Measurements from ENCODE around the gene EPRS1. TPM values are rescaled to one million over a fixed set of nuclear protein-coding genes. Genes with fewer than 3 reads are reported as not detected.

EPRS1 gene
- total and polyA plus RNA-seq, 2 of the 4 experiments (the other 2 are of a cell fraction): 48.0 to 159 TPM

- Histone ChIP-seq H3K18ac (ENCODE audit: low read depth, low read length) (no peak overlapping the region), H3K79me1 (ENCODE audit: low read depth in 1 of 2, low read length in 2 of 2) (peaks cover 6 to 32% of the 10 kb centered on the region in 2 experiments; a peak in 3 of 4 replicates), H4K20me1 (ENCODE audit: insufficient read depth, low read length) (peaks cover 21% of the 10 kb centered on the region), H3K9me3 (ENCODE audit: control insufficient read depth, insufficient read depth, low read length) (no peaks in the 10 kb centered on the region), H4K91ac (ENCODE audit: insufficient read depth, low read depth, low read length) (no peak overlapping the region), H3K4ac (ENCODE audit: low read depth, low read length) (no peak overlapping the region), H3K27ac (ENCODE audit: insufficient read depth, low read length) (no peak overlapping the region), H2AK5ac (ENCODE audit: low read depth, low read length) (no peak overlapping the region), H3K14ac (replicated peaks; ENCODE audit: low read depth, low read length) (no peak overlapping the region), H2BK15ac (ENCODE audit: low read depth, low read length) (no peak overlapping the region), H3K23ac (ENCODE audit: low read depth, low read length) (no peak overlapping the region), H3K27me3 (ENCODE audit: control insufficient read depth, insufficient read depth, low read length) (no peaks in the 10 kb centered on the region), H3K9ac (ENCODE audit: low read depth, low read length) (no peak overlapping the region), H2BK120ac (ENCODE audit: low read depth, low read length) (no peak overlapping the region), H3K36me3 (ENCODE audit: control insufficient read depth, insufficient read depth, low read length) (peaks cover 21% of the 10 kb centered on the region), H3K4me1 (ENCODE audit: control insufficient read depth, insufficient read depth, low read length) (no peaks in the 10 kb centered on the region), H2BK20ac (ENCODE audit: low read depth, low read length) (no peak overlapping the region), H3K9me1 (ENCODE audit: insufficient read depth, low read length) (no peaks in the 10 kb centered on the region; the same call in 1 of the 2 replicates), H2AFZ (replicated peaks; ENCODE audit: low read length, poor library complexity) (no peak overlapping the region), H3K56ac (ENCODE audit: extremely low read depth, insufficient read depth, low read length) (no peak overlapping the region), H2AK9ac (replicated peaks; ENCODE audit: low read depth, low read length, poor library complexity) (no peak overlapping the region), H3K4me2 (ENCODE audit: low read depth, low read length) (no peak overlapping the region), H3K4me3 (ENCODE audit: insufficient read depth, low read depth, low read length) (no peak overlapping the region), H4K8ac (ENCODE audit: low read depth in 2 of 2, low read length in 2 of 2) (no peak overlapping the region), H2BK5ac (ENCODE audit: low read depth, low read length, poor library complexity, severe bottlenecking) (no peak overlapping the region), H4K5ac (ENCODE audit: low read depth, low read length) (no peak overlapping the region)
- in situ Hi-C loops (cut with MboI; ENCODE audit: low sequenced_read_pairs) (no loop called here), dilution Hi-C loops (cut with HindIII; ENCODE audit: low sequenced_read_pairs, unreplicated experiment) (no loop called here), intact Hi-C loops (cut with micrococcal nuclease) (no loop called here)
- POLR2A ChIA-PET (ENCODE audit: unreplicated experiment): interaction anchor here (0.7 kb wide), 1 partner anchor 71 kb away, joined by 8 read pairs; no protein-coding TSS in a partner anchor
- ATAC-seq (ENCODE audit: low read depth): no peak
- CTCF ChIA-PET: interaction anchor here (0.6 kb wide), 1 partner anchor 8 kb away, joined by 4 read pairs; no protein-coding TSS in a partner anchor
- no TSS peak for BruUV-seq (replicated peaks)
- TF ChIP-seq MAZ (IDR thresholded peaks at IDR 0.05; ENCODE audit: borderline replicate concordance, low read depth, low read length) (no peak), NFE2L2 (IDR thresholded peaks at IDR 0.05; ENCODE audit: low read depth, low read length) (no peak), CHD1 (IDR thresholded peaks at IDR 0.05; ENCODE audit: low read depth, low read length) (no peak), FOS (IDR thresholded peaks at IDR 0.05; ENCODE audit: low read depth, low read length) (no peak), RAD21 (IDR thresholded peaks at IDR 0.05; ENCODE audit: low read length) (no peak), CEBPB (IDR thresholded peaks at IDR 0.05; ENCODE audit: low read depth, low read length) (no peak), SMC3 (IDR thresholded peaks at IDR 0.05; ENCODE audit: low read depth, low read length) (no peak), ELK1 (IDR thresholded peaks at IDR 0.05; ENCODE audit: borderline replicate concordance, low read depth, low read length) (no peak), USF2 (IDR thresholded peaks at IDR 0.05; ENCODE audit: low read depth, low read length) (no peak), POLR2A (IDR thresholded peaks at IDR 0.05; ENCODE audit: low read depth, low read length) (no peak), RCOR1 (IDR thresholded peaks at IDR 0.05; ENCODE audit: insufficient replicate concordance, low read length) (no peak), BHLHE40 (IDR thresholded peaks at IDR 0.05; ENCODE audit: low read depth, low read length) (no peak), CTCF (conservative IDR thresholded peaks at IDR 0.05; ENCODE audit: low read depth, low read length) (no peak)
- WGBS, 2 experiments (ENCODE audit: extremely low coverage in 2 of 2, insufficient read length in 1 of 2): no CpG with 5 or more reads among the region's 3 CpGs
- no peak for DNase-seq
Observed at GRCh38 chr1:220032911-220033310, 13.4 kb downstream of the EPRS1 start.
